Calu3 (cell line): ENCODE data around the gene NUBP1. TPM values are rescaled to one million over a fixed set of nuclear protein-coding genes. Genes with fewer than 3 reads are reported as not detected.
"Not testable (repeated sequence)": the region's sequence is repeated elsewhere in the genome, so short reads cannot be mapped to it uniquely, and the experiment has no call there.

Experiments used
- BruUV-seq: library from RNA; stranded (reverse); fragments of 400-500 nt; replicated peaks from 2 replicates; lab custom pipeline; 2021; lab: Mats Ljungman, UMichigan
- CTCF ChIA-PET: fragments of 300-600 bp; sonication (Branson Sonifier 250); formaldehyde crosslinking; loops from one replicate; lab custom pipeline; 2022; ENCODE audit warnings: antibody characterized with exemption; lab: Charles Lee
- DNase-seq: peaks from one replicate; pipeline ENCODE4 v3.0.0; 2022
- H3K27ac Mint-ChIP-seq: one replicate; pipeline ENCODE4 v1.8.0; 2022; ENCODE audit warnings: mixed read lengths; ENCODE audit not compliant: unreplicated experiment
- H3K27me3 Mint-ChIP-seq: one replicate; pipeline ENCODE4 v1.8.0; 2022; ENCODE audit warnings: mixed read lengths; ENCODE audit not compliant: unreplicated experiment
- H3K36me3 Mint-ChIP-seq: one replicate; pipeline ENCODE4 v1.8.0; 2022; ENCODE audit warnings: mild to moderate bottlenecking, moderate library complexity, mixed read lengths; ENCODE audit not compliant: insufficient read depth, unreplicated experiment
- H3K4me1 Mint-ChIP-seq: one replicate; pipeline ENCODE4 v1.8.0; 2022; ENCODE audit warnings: mild to moderate bottlenecking, low read depth, mixed read lengths; ENCODE audit not compliant: unreplicated experiment
- H3K4me3 Mint-ChIP-seq: one replicate; pipeline ENCODE4 v1.8.0; 2022; ENCODE audit warnings: mild to moderate bottlenecking, low read depth, moderate library complexity, mixed read lengths; ENCODE audit not compliant: unreplicated experiment
- H3K9me3 Mint-ChIP-seq: one replicate; pipeline ENCODE4 v1.8.0; 2022; ENCODE audit warnings: low read depth, mixed read lengths; ENCODE audit not compliant: unreplicated experiment
- CTCF ChIP-seq: fragments of 200-600 bp; IDR thresholded peaks from one replicate; pipeline ENCODE4 v1.8.0; 2022; ENCODE audit warnings: antibody characterized with exemption; ENCODE audit not compliant: unreplicated experiment
- intact Hi-C: fragments of 100-400 bp; cut with micrococcal nuclease; formaldehyde crosslinking; loops from one replicate; pipeline ENCODE4 v1.10.0; 2022; ENCODE audit not compliant: unreplicated experiment
- total RNA-seq: library from RNA; stranded (reverse); gene quantifications from 2 replicates; pipeline ENCODE4 v1.2.3, GENCODE V29; 2022

Gene NUBP1
- total RNA-seq, 1 experiment from 2014 or later: 35.9 TPM

GRCh38 chr16:10767127-10767526, 23.5 kb downstream of the NUBP1 start:
- no TSS peak for BruUV-seq
- no peak for TF ChIP-seq CTCF
- intact Hi-C loops: no loop called here

GRCh38 chr16:10769381-10769780, 25.7 kb downstream of the NUBP1 start:
- no TSS peak for BruUV-seq
- peaks cover 9% of the 10 kb centered on the region for H3K4me1 Mint-ChIP-seq
- no peak overlapping the region for H3K4me3 Mint-ChIP-seq
- no peak overlapping the region for H3K27ac Mint-ChIP-seq
- no peaks in the 10 kb centered on the region for H3K27me3 Mint-ChIP-seq
- H3K9me3 Mint-ChIP-seq: no peaks in the 10 kb centered on the region
- no peak for TF ChIP-seq CTCF
- H3K36me3 Mint-ChIP-seq: no peaks in the 10 kb centered on the region
- no peak for DNase-seq
- intact Hi-C loops: no loop called here
- CTCF ChIA-PET: no interaction called here

More at GRCh38 chr16:10767127-10767526, 23.5 kb downstream of the NUBP1 start:
- H3K9me3 Mint-ChIP-seq: no peaks in the 10 kb centered on the region
- H3K36me3 Mint-ChIP-seq: peaks cover 6% of the 10 kb centered on the region
- CTCF ChIA-PET: no interaction called here
- H3K4me3 Mint-ChIP-seq: no peak overlapping the region
- no peak overlapping the region for H3K27ac Mint-ChIP-seq
- no peaks in the 10 kb centered on the region for H3K27me3 Mint-ChIP-seq
- no peak for DNase-seq
- no peaks in the 10 kb centered on the region for H3K4me1 Mint-ChIP-seq

GRCh38 chr16:10770907-10771306, 27.3 kb downstream of the NUBP1 start:
- no peak for TF ChIP-seq CTCF
- Mint-ChIP-seq H3K27me3 (no peaks in the 10 kb centered on the region), H3K9me3 (no peaks in the 10 kb centered on the region), H3K4me1 (peaks cover 13% of the 10 kb centered on the region), H3K4me3 (no peak overlapping the region), H3K27ac (no peak overlapping the region), H3K36me3 (no peaks in the 10 kb centered on the region)
- CTCF ChIA-PET: interaction anchor here (0.6 to 0.7 kb wide), 4 partner anchors 84 to 250 kb away, joined by 4 to 10 read pairs (median 6); partner anchors contain the start of gene DEXI
- no peak for DNase-seq
- no TSS peak for BruUV-seq
- intact Hi-C loops: loop anchor here (5.0 kb wide), 1 partner anchor 146 kb away; no protein-coding TSS in a partner anchor

GRCh38 chr16:10776280-10776679, 32.6 kb downstream of the NUBP1 start:
- Mint-ChIP-seq H3K36me3 (no peaks in the 10 kb centered on the region), H3K27ac (no peak overlapping the region), H3K27me3 (no peaks in the 10 kb centered on the region), H3K4me1 (peaks cover 13% of the 10 kb centered on the region), H3K9me3 (no peaks in the 10 kb centered on the region), H3K4me3 (no peak overlapping the region)
- no peak for DNase-seq
- no peak for TF ChIP-seq CTCF
- no TSS peak for BruUV-seq
- intact Hi-C loops: no loop called here
- CTCF ChIA-PET: interaction anchor here (0.6 kb wide), 1 partner anchor 156 kb away, joined by 5 read pairs; no protein-coding TSS in a partner anchor

GRCh38 chr16:10776923-10777322, 33.3 kb downstream of the NUBP1 start:
- H3K36me3 Mint-ChIP-seq, H3K27ac Mint-ChIP-seq, BruUV-seq, intact Hi-C loops, CTCF ChIA-PET, H3K27me3 Mint-ChIP-seq, H3K9me3 Mint-ChIP-seq, H3K4me3 Mint-ChIP-seq, DNase-seq: not testable (repeated sequence)
- peaks cover 14% of the 10 kb centered on the region for H3K4me1 Mint-ChIP-seq
